ENCODE measurements around the gene AP1G2. TPM values are rescaled to one million over a fixed set of nuclear protein-coding genes. Genes with fewer than 3 reads are reported as not detected.

The AP1G2 gene
- polyA plus RNA-seq, 1 donor (not counting 4 experiments of a cell fraction or from before 2014, with no cell fraction given), result 119 TPM

DNA sequence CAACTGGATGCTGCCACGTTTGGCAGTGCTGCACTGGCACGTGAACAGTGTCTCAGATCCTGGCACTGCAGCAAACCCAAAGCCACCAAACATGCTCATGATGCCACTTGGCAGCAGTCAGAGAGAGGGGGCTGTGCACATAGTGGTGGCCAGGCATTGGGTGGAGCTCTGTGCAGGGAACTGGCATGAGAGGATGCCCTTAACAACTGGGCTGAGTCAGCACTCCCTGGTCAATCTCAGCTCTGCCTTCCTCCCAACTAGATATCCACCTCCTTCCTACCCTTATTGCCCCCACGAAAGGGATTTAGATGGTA lies 53.0 kb downstream of the AP1G2 start:
- Histone ChIP-seq H4K20me1 (ENCODE audit: control insufficient read depth, extremely low read depth, insufficient read depth, low read length) (no peaks in the 10 kb centered on the region), H3K36me3 (ENCODE audit: control insufficient read depth in 2 of 2, extremely low read depth in 1 of 2, insufficient read depth in 2 of 2, low read length in 2 of 2) (no peaks in the 10 kb centered on the region), H3K4me3 (ENCODE audit: control insufficient read depth in 2 of 3, extremely low read depth in 1 of 3, insufficient read depth in 2 of 3, low read depth in 1 of 3, low read length in 3 of 3) (no peak overlapping the region), H3K9me1 (ENCODE audit: control insufficient read depth, extremely low read depth, insufficient read depth, low read length) (no peaks in the 10 kb centered on the region), H2AFZ (ENCODE audit: control insufficient read depth, low read length) (no peak overlapping the region), H3K79me2 (ENCODE audit: control insufficient read depth, insufficient read depth, low read length) (no peaks in the 10 kb centered on the region), H3K9ac (ENCODE audit: control insufficient read depth, extremely low read depth, insufficient read depth, low read length) (no peak overlapping the region), H3K4me1 (ENCODE audit: control insufficient read depth, extremely low read depth, insufficient read depth, low read length) (no peaks in the 10 kb centered on the region), H3K27me3 (ENCODE audit: control insufficient read depth, extremely low read depth, insufficient read depth, low read length) (peaks cover 6% of the 10 kb centered on the region), H3K27ac (ENCODE audit: control insufficient read depth, insufficient read depth, low read length) (no peak overlapping the region), H3K4me2 (ENCODE audit: control insufficient read depth, extremely low read depth, insufficient read depth, low read depth, low read length) (no peak overlapping the region), H3K9me3 (ENCODE audit: control insufficient read depth, low read depth, low read length) (no peaks in the 10 kb centered on the region)
- FAIRE-seq (no peak), DNase-seq (ENCODE audit: low read depth, low spot score) (no peak)
- TF ChIP-seq, protein P1, sequence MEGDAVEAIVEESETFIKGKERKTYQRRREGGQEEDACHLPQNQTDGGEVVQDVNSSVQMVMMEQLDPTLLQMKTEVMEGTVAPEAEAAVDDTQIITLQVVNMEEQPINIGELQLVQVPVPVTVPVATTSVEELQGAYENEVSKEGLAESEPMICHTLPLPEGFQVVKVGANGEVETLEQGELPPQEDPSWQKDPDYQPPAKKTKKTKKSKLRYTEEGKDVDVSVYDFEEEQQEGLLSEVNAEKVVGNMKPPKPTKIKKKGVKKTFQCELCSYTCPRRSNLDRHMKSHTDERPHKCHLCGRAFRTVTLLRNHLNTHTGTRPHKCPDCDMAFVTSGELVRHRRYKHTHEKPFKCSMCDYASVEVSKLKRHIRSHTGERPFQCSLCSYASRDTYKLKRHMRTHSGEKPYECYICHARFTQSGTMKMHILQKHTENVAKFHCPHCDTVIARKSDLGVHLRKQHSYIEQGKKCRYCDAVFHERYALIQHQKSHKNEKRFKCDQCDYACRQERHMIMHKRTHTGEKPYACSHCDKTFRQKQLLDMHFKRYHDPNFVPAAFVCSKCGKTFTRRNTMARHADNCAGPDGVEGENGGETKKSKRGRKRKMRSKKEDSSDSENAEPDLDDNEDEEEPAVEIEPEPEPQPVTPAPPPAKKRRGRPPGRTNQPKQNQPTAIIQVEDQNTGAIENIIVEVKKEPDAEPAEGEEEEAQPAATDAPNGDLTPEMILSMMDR (optimal IDR thresholded peaks at IDR 0.05 in 1 of 3, IDR thresholded peaks at IDR 0.05 in 1 of 3, conservative IDR thresholded peaks at IDR 0.05 in 1 of 3; ENCODE audit: extremely low read depth in 1 of 3, insufficient read depth in 2 of 3, low read length in 3 of 3), result no peak
- no peak for TF ChIP-seq EZH2 (IDR thresholded peaks at IDR 0.05; ENCODE audit: low read length)
- dilution Hi-C loops (cut with MboI; ENCODE audit: extremely low pct_ligation_motif_present, low sequenced_read_pairs), result no loop called here

DNA sequence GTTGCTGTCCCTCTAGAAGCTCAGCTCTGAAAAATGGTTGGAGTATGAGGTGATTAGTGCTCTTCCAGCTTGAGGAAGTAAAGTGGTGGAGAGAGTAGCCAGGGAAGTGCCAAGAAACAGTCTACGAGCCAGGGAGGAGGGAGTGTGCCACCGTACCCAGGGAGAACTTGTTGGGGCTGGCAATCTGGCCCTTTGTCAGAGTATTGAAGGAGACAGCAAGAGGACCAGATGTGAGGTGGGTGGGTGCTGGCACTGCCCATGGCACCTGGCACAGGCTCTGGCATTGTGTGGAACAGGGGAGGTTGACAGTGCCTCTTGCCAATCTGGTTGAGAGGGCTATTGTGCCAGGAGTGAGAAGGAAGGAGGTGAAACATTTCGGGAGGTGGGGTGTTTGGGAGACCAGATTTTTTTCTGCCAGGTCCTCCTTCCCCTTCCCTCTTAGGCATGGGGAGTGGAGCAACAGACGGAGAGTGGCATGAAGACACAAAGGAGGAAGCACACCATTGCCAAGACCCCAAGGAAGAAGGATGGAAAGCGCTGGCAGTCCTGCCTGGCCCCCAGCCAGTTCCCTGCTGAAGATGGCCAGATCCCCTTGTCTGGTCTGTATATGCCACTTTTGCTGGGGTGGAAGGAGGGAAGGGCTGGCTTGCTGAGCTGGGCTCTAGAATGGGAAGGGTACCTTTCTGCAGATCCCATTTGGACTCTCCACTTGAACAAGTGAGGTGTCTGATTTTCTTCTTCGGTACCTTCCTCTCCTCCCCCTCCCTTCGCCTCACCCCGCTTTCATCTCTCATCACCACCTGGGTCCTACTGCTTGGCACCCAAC lies 53.6 kb downstream of the AP1G2 start:
- Histone ChIP-seq H2AFZ (ENCODE audit: control insufficient read depth, low read length) (no peak overlapping the region), H3K4me1 (ENCODE audit: control insufficient read depth, extremely low read depth, insufficient read depth, low read length) (no peaks in the 10 kb centered on the region), H4K20me1 (ENCODE audit: control insufficient read depth, extremely low read depth, insufficient read depth, low read length) (no peaks in the 10 kb centered on the region), H3K9ac (ENCODE audit: control insufficient read depth, extremely low read depth, insufficient read depth, low read length) (no peak overlapping the region), H3K4me2 (ENCODE audit: control insufficient read depth, extremely low read depth, insufficient read depth, low read depth, low read length) (no peak overlapping the region), H3K27ac (ENCODE audit: control insufficient read depth, insufficient read depth, low read length) (no peak overlapping the region), H3K27me3 (ENCODE audit: control insufficient read depth, extremely low read depth, insufficient read depth, low read length) (peaks cover 6% of the 10 kb centered on the region), H3K36me3 (ENCODE audit: control insufficient read depth in 2 of 2, extremely low read depth in 1 of 2, insufficient read depth in 2 of 2, low read length in 2 of 2) (no peaks in the 10 kb centered on the region), H3K9me3 (ENCODE audit: control insufficient read depth, low read depth, low read length) (no peaks in the 10 kb centered on the region), H3K9me1 (ENCODE audit: control insufficient read depth, extremely low read depth, insufficient read depth, low read length) (no peaks in the 10 kb centered on the region), H3K79me2 (ENCODE audit: control insufficient read depth, insufficient read depth, low read length) (no peaks in the 10 kb centered on the region), H3K4me3 (ENCODE audit: control insufficient read depth in 2 of 3, extremely low read depth in 1 of 3, insufficient read depth in 2 of 3, low read depth in 1 of 3, low read length in 3 of 3) (no peak overlapping the region)
- no peak for TF ChIP-seq EZH2 (IDR thresholded peaks at IDR 0.05; ENCODE audit: low read length)
- TF ChIP-seq, protein P1 (optimal IDR thresholded peaks at IDR 0.05 in 1 of 3, IDR thresholded peaks at IDR 0.05 in 1 of 3, conservative IDR thresholded peaks at IDR 0.05 in 1 of 3; ENCODE audit: extremely low read depth in 1 of 3, insufficient read depth in 2 of 3, low read length in 3 of 3), result no peak
- dilution Hi-C loops (cut with MboI; ENCODE audit: extremely low pct_ligation_motif_present, low sequenced_read_pairs), result no loop called here
- FAIRE-seq, result no peak
- no peak for DNase-seq (ENCODE audit: low read depth, low spot score)

Measured in keratinocyte (primary cell).